Left ventricle myocardium inferior (tissue), 1 donor: Measurements from ENCODE around the gene BAIAP2L2. TPM values are rescaled to one million over a fixed set of nuclear protein-coding genes. Genes with fewer than 3 reads are reported as not detected.

Source experiments
- DNase-seq: peaks from one replicate; pipeline ENCODE4 v3.0.0-alpha.2; 2020
- H3K27ac ChIP-seq: fragments of 200-600 bp; replicated peaks from 2 replicates; pipeline ENCODE4 v1.8.0; 2021
- H3K27me3 ChIP-seq: fragments of 200-600 bp; 2 replicates; pipeline ENCODE4 v1.8.0; 2021; ENCODE audit warnings: low read depth
- H3K36me3 ChIP-seq: fragments of 200-600 bp; 2 replicates; pipeline ENCODE4 v1.8.0; 2021
- H3K4me1 ChIP-seq: fragments of 200-600 bp; 2 replicates; pipeline ENCODE4 v1.8.0; 2021
- H3K4me3 ChIP-seq: fragments of 200-600 bp; 2 replicates; pipeline ENCODE4 v1.8.0; 2021; ENCODE audit warnings: mild to moderate bottlenecking, moderate library complexity
- H3K9me3 ChIP-seq: fragments of 200-600 bp; replicated peaks from 2 replicates; pipeline ENCODE4 v1.8.0; 2021
- CTCF ChIP-seq: fragments of 200-600 bp; IDR thresholded peaks from 2 replicates; pipeline ENCODE4 v1.8.0; 2021; ENCODE audit warnings: antibody characterized with exemption, mild to moderate bottlenecking, borderline replicate concordance
- intact Hi-C: fragments of 100-400 bp; cut with micrococcal nuclease; formaldehyde crosslinking; loops from one replicate; pipeline ENCODE4 v1.11.0; 2022
- total RNA-seq: library from RNA; stranded (reverse); fragmentation: NEBNext Ultra II Directional; extraction: Animal tissue kit (Norgen Biotek cat#: 25700); gene quantifications from one replicate; pipeline ENCODE4 v1.2.1, GENCODE V29; 2021
- donor health status: DM: no; HTN: yes; CAD: no; lungs with severe emphysema.

BAIAP2L2 gene
- total RNA-seq, 1 donor from 2014 or later = 0.16 TPM

- H3K9me3 ChIP-seq = no peaks in the 10 kb centered on the region
- no peaks in the 10 kb centered on the region for H3K4me1 ChIP-seq
- no peak overlapping the region for H3K4me3 ChIP-seq
- H3K27me3 ChIP-seq = no peaks in the 10 kb centered on the region
- H3K36me3 ChIP-seq = peaks cover 45% of the 10 kb centered on the region
- DNase-seq = no peak
- H3K27ac ChIP-seq = no peak overlapping the region
- no peak for TF ChIP-seq CTCF
- intact Hi-C loops = no loop called here
Measured at GRCh38 chr22:38138961-38139360, 28.5 kb upstream of the BAIAP2L2 start.

- Histone ChIP-seq H3K27me3 (no peaks in the 10 kb centered on the region), H3K4me3 (no peak overlapping the region), H3K27ac (no peak overlapping the region), H3K36me3 (peaks cover 36% of the 10 kb centered on the region), H3K4me1 (no peaks in the 10 kb centered on the region), H3K9me3 (no peaks in the 10 kb centered on the region)
- intact Hi-C loops = no loop called here
- DNase-seq = no peak
- no peak for TF ChIP-seq CTCF
Measured at GRCh38 chr22:38137876-38138687, 27.6 kb upstream of the BAIAP2L2 start.

GRCh38 chr22:38136607-38137006, 26.1 kb upstream of the BAIAP2L2 start:
- DNase-seq = no peak
- TF ChIP-seq CTCF = no peak
- Histone ChIP-seq H3K4me3 (no peak overlapping the region), H3K27ac (no peak overlapping the region), H3K4me1 (peaks cover 2% of the 10 kb centered on the region), H3K27me3 (no peaks in the 10 kb centered on the region), H3K36me3 (peaks cover 42% of the 10 kb centered on the region), H3K9me3 (no peaks in the 10 kb centered on the region)
- intact Hi-C loops = no loop called here

- H3K9me3 ChIP-seq = no peaks in the 10 kb centered on the region
- DNase-seq = no peak
- no peaks in the 10 kb centered on the region for H3K27me3 ChIP-seq
- intact Hi-C loops = no loop called here
- TF ChIP-seq CTCF = no peak
- H3K4me3 ChIP-seq = no peak overlapping the region
- no peak overlapping the region for H3K27ac ChIP-seq
- H3K4me1 ChIP-seq = peaks cover 13% of the 10 kb centered on the region
- H3K36me3 ChIP-seq = peaks cover 42% of the 10 kb centered on the region
Measured at GRCh38 chr22:38135133-38135706, 24.7 kb upstream of the BAIAP2L2 start.

GRCh38 chr22:38133331-38133730, 22.8 kb upstream of the BAIAP2L2 start:
- Histone ChIP-seq H3K9me3 (no peaks in the 10 kb centered on the region), H3K27ac (no peak overlapping the region), H3K27me3 (no peaks in the 10 kb centered on the region), H3K4me3 (no peak overlapping the region), H3K4me1 (peaks cover 13% of the 10 kb centered on the region), H3K36me3 (peaks cover 47% of the 10 kb centered on the region)
- no peak for DNase-seq
- intact Hi-C loops = no loop called here
- no peak for TF ChIP-seq CTCF
